Smooth muscle cell of bladder (primary cell): Measurements from ENCODE around the gene ARAP3. TPM values are rescaled to one million over a fixed set of nuclear protein-coding genes. Genes with fewer than 3 reads are reported as not detected.

Source experiments
- total RNA-seq: library from RNA; depleted of rRNA; stranded (reverse); fragments of >200 nt; gene quantifications from 2 replicates; pipeline ENCODE4 v1.2.3, GENCODE V29; 2014

The ARAP3 gene, protein sequence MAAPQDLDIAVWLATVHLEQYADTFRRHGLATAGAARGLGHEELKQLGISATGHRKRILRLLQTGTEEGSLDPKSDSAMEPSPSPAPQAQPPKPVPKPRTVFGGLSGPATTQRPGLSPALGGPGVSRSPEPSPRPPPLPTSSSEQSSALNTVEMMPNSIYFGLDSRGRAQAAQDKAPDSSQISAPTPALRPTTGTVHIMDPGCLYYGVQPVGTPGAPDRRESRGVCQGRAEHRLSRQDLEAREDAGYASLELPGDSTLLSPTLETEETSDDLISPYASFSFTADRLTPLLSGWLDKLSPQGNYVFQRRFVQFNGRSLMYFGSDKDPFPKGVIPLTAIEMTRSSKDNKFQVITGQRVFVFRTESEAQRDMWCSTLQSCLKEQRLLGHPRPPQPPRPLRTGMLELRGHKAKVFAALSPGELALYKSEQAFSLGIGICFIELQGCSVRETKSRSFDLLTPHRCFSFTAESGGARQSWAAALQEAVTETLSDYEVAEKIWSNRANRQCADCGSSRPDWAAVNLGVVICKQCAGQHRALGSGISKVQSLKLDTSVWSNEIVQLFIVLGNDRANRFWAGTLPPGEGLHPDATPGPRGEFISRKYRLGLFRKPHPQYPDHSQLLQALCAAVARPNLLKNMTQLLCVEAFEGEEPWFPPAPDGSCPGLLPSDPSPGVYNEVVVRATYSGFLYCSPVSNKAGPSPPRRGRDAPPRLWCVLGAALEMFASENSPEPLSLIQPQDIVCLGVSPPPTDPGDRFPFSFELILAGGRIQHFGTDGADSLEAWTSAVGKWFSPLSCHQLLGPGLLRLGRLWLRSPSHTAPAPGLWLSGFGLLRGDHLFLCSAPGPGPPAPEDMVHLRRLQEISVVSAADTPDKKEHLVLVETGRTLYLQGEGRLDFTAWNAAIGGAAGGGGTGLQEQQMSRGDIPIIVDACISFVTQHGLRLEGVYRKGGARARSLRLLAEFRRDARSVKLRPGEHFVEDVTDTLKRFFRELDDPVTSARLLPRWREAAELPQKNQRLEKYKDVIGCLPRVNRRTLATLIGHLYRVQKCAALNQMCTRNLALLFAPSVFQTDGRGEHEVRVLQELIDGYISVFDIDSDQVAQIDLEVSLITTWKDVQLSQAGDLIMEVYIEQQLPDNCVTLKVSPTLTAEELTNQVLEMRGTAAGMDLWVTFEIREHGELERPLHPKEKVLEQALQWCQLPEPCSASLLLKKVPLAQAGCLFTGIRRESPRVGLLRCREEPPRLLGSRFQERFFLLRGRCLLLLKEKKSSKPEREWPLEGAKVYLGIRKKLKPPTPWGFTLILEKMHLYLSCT (N-terminal part only)
- total RNA-seq, result 1.7 and 2.6 TPM in 2 replicates

DNA sequence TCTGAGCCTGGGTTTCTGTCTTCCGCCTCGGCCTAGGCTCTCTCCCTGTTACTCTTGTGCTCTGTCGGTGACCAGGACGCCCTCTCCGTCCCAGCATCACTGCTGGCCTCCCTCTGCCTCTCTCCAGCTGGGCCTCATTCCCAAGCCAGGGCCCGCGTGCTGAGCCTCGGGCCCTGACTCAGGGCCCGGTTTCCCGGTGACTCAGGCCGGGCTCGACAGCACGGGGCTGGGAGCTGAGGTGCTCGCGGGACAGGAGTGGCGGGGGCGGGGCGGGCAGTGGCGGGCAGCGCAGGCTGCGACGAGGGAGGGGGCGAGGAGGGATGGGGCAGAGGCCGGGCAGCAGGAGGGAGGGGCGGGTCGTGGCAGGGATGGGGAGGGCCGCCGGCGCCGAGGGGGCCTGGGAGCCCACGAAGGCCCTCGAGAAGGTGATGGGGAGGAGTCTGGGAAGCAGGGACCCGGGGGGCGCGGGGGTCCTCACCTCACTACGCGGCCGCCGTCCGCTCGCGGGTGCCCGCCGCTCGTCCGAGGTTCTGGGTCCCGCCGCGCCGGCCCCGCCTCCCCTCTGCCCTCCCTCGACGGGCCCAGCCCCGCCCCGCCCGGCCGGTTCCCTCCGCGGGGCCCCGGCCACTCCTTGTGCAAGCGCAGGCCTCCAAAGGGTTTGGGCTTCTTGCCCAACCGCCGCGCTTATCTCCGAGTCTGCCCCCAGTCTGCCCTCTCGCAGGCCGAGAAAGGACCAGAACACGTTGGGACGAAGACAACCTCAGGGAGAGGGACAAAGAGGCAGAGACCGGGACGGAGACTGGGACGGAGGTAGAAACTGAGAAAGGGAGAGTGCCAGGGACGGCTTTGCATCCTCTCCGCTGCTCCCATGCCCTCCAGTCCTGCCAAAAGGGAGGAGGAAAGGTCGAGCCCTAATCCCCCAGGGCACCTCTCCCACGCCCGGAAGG is at the start of gene ARAP3:
Gene ARAP3, minus strand, starts transcription at position 536 of the 947 bp plus-strand sequence. CDS start 1,744 bp downstream, outside the sequence.

DNA sequence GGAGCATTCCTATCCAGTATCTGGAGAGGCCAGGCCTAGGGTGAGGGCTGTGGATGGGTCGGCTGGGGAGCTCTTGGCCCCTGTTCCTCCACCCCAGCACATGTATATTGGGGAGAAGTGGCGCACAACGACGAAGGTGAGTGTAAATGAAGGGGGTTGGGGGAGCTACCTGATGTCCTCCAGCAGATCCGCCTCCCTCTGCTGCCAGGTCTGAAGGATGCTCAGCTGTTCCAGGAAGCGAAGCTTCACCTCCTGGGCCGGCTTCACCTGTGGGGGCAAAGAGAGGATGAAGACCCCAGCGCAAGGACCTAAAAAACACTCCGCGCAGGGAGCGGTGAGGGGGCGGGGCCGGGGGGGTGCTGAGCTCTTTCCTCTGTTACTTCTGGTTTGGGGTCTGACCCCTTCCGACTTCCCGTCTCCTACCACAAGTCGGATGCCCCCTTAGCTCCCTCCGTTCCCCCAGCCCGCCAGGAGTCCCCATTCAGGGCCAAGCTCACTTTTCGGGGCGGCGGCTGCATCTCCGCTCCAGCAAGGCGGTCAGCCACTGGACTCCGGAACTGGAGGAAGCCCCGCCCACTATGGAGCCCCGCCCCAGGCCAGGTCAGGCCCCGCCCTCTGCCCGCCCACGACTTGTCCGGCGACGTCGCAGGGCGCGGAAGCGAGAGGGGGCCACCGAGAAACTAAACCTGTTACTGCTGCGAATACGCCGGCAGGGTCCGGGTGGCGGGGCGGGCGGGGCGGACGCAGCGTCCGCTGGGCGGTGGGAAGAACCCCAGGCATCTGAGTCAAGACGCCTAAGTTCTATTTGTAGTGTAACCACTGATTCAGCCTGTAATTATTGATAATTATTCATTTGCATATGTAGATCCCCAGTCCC is 30.9 kb downstream of the ARAP3 start, which contains the start of gene FCHSD1:
Gene FCHSD1, minus strand, starts transcription at position 568 of the 877 bp plus-strand sequence. Its CDS starts 50 bp downstream, at position 518.

DNA sequence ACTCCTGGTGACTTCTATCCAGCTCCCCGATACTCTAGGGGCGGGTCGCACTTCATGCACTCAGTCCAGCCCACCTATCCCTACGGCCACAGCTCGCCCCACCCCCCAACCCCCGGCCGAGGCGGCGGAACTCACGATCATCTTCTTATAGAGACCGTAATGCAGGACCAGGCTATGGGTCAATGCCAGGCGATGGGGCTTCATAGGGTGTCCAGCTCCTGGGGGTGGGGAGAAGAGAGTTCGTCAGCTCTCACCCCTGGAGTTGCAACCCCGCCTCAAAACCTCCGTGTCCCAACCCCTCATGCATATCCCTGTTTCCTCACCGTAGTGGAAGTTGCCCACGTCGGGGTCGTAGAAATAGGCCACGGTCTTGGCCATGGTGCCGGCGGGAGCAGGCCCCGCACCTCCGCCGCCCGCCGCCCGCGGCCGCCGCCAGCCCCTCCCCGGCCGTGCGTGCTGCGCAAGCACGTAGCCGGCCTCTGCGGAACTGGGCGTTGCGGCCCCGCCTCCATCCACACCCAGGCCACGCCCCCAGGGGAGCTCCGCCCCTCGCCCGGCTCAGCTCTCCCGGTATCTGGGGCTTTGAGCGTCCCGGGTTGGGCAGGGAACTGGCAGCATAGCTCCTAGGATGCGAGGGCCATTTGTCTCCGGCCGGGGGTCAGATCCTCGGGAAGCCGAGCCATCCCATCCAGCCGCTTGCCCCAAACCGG is 45.5 kb downstream of the ARAP3 start, which contains the start of the genes HDAC3 and RELL2:
Gene HDAC3, minus strand, starts transcription at position 437 of the 710 bp plus-strand sequence. Its CDS starts 59 bp downstream, at position 378.
Gene RELL2, plus strand, starts transcription at position 585 of the 710 bp plus-strand sequence. CDS start 1,229 bp downstream, outside the sequence.

DNA sequence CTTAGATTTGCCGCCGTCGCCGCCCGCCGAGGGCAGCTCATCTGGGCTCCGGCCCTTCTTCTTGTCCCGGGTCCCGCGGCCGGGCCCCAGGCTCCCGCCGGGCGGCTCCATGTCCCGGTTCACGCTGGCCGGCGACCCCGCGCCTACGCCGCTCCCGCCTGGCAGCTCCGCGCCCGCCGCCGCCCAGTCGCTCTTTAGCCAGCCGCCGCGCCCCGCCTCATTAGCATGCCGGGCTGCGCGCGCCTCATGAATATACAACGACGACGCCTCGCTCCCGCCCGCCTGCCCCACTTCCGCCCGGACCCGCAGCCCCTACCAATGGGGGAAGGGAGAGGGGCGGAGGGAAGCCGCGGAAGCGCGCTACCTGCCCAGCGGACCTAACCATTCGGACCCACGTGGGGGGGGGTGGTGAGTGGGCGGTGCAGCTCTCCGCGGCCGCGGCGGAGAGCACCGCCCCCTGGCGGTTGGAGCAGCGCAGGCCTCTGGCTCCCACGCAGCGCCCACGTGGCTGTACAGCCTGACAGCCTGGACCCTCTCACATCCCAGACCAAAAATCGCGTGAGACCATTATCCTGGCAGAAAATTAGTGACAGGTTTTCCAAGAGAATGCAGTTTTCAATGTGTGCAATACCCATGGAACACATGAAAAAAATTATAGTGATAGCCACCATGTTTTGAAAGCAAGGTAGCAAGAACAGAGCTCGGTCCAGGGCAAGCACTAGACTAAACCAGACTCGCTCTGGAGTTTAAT is 63.1 kb downstream of the ARAP3 start, which contains the start of gene DIAPH1:
Gene DIAPH1, minus strand, starts transcription at position 197 of the 751 bp plus-strand sequence. Its CDS starts 86 bp downstream, at position 111.

Other genes starting within 250 kb of the ARAP3 start
- gene PCDHGC3, start 206.3 kb downstream of the ARAP3 start, total RNA-seq, result 38.1 and 41.7 TPM in 2 replicates
- gene PCDHGC4, start 197.2 kb downstream of the ARAP3 start, total RNA-seq, result 1.7 TPM in 2 replicates
- gene PCDHGC5, start 193.1 kb downstream of the ARAP3 start, total RNA-seq, result 1.3 and 2.6 TPM in 2 replicates
- gene DIAPH1, start 63.2 kb downstream of the ARAP3 start, total RNA-seq, result 9.2 TPM in 2 replicates
- gene HDAC3, start 45.4 kb downstream of the ARAP3 start, total RNA-seq, result 62.6 and 62.7 TPM in 2 replicates
- 2.1 and 2.8 TPM in 2 replicates for gene RELL2, start 45.2 kb downstream of the ARAP3 start, total RNA-seq
- gene FCHSD1, start 30.8 kb downstream of the ARAP3 start, total RNA-seq, result 15.4 and 19.0 TPM in 2 replicates
- gene PCDH1, start 196.2 kb upstream of the ARAP3 start, total RNA-seq, result 0.55 and 1.00 TPM in 2 replicates
- 32.4 and 32.7 TPM in 2 replicates for gene DELE1, start 241.6 kb upstream of the ARAP3 start, total RNA-seq